ENCODE results near the gene EZH1. TPM values are rescaled to one million over a fixed set of nuclear protein-coding genes. Genes with fewer than 3 reads are reported as not detected.

The EZH1 gene
- total RNA-seq, 4 donors from 2014 or later = 33.2 to 105 (median 51.0) TPM

GRCh38 chr17:42684929-42685556 lies 59.8 kb downstream of the EZH1 start:
- Histone ChIP-seq H3K27me3 (peaks cover 3% of the 10 kb centered on the region), H3K9me3 (no peaks in the 10 kb centered on the region), H3K36me3 (peaks cover 11% of the 10 kb centered on the region), H3K27ac (no peak overlapping the region), H3K4me3 (no peak overlapping the region), H3K4me1 (peaks cover 38% of the 10 kb centered on the region)
- no peak for DNase-seq (ENCODE audit: low spot score in 2 of 2)
- WGBS = 89% methylated on average over 50 of the region's 50 CpGs
- TF ChIP-seq, protein P1, sequence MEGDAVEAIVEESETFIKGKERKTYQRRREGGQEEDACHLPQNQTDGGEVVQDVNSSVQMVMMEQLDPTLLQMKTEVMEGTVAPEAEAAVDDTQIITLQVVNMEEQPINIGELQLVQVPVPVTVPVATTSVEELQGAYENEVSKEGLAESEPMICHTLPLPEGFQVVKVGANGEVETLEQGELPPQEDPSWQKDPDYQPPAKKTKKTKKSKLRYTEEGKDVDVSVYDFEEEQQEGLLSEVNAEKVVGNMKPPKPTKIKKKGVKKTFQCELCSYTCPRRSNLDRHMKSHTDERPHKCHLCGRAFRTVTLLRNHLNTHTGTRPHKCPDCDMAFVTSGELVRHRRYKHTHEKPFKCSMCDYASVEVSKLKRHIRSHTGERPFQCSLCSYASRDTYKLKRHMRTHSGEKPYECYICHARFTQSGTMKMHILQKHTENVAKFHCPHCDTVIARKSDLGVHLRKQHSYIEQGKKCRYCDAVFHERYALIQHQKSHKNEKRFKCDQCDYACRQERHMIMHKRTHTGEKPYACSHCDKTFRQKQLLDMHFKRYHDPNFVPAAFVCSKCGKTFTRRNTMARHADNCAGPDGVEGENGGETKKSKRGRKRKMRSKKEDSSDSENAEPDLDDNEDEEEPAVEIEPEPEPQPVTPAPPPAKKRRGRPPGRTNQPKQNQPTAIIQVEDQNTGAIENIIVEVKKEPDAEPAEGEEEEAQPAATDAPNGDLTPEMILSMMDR (IDR thresholded peaks at IDR 0.05) = no peak
- TF ChIP-seq POLR2AphosphoS5 (IDR thresholded peaks at IDR 0.05) = no peak
- no peak for TF ChIP-seq POLR2A (IDR thresholded peaks at IDR 0.05)
- no peak for TF ChIP-seq EP300 (IDR thresholded peaks at IDR 0.05)

DNA sequence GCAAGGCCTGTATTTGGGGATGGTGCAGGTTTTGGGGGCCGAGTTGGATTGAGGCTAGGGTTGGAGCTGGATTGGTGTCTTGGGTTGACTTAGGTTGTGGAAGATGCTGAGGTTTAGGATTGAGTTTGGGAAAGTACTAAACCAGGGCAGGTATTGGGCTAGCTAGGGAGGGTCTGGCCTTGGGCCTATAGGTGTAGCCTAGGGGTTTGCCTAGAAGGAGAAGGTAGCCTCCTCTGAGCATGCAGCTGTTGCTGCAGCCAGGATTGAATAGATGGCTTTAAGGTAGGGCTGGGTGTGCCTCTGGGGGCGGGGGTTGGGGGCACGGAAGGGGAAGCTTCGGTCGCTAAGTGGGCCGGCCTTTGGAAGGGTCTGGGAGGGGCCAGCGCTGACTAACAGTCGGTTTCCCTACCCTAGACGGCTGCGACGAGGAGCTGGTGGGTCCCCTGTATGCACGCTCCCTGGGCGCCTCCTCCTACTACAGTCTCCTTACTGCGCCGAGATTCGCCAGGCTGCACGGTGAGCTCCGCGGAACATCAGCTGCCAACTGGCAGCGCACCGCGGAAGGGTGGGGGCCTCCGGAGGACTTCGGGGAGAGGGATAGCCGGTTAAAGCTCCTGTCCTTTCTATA lies 61.3 kb downstream of the EZH1 start:
- no peak for TF ChIP-seq EP300 (IDR thresholded peaks at IDR 0.05)
- TF ChIP-seq, protein P1 (IDR thresholded peaks at IDR 0.05) = no peak
- TF ChIP-seq POLR2AphosphoS5 (IDR thresholded peaks at IDR 0.05) = no peak
- TF ChIP-seq POLR2A (IDR thresholded peaks at IDR 0.05) = no peak

DNA sequence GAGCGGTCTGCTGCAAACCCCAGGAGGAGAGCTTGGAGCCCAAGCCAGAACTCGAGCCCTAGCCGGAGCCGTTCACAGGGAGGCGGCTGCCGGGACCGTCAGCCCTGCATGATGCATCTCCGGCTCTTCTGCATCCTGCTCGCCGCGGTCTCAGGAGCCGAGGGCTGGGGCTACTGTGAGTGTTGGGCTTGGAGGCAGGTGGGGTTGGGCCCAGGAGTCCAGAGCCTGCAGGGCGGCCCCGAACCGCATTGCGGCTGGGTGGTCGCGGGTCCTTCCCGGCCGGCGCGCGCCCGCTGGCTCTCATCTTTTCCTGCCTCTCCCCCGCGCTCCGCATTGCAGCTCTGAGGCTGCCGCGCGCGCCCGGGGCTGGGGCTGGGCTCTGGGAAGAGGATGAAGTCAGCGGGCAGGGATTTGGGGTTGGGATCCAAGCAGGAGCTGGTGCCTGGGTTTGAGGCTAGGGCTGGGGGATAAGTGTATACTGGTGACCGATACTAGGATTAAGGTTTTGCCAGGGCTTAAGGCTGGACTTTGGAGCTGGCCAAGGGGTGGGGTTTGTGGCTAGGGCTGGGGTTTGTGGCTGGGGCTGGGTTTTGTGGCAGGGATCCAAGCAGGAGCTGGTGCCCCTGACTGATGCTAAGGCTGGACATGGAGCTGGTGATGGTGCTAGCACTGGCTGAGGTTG lies 62.0 kb downstream of the EZH1 start:
- Histone ChIP-seq H3K27me3 (peaks cover 3% of the 10 kb centered on the region), H3K27ac (peak overlapping the region; percentile 31), H3K4me3 (peak overlapping the region; percentile 49), H3K4me1 (peaks cover 57% of the 10 kb centered on the region), H3K36me3 (peaks cover 9% of the 10 kb centered on the region), H3K9me3 (no peaks in the 10 kb centered on the region)
- no peak for DNase-seq (ENCODE audit: low spot score in 2 of 2)
- TF ChIP-seq POLR2AphosphoS5 (IDR thresholded peaks at IDR 0.05) (peak in 1 of 3 donors; percentile 21), EP300 (IDR thresholded peaks at IDR 0.05) (no peak)
- 2% methylated on average over 12 of the region's 34 CpGs for WGBS

More for the DNA sequence above, 61.3 kb downstream of the EZH1 start:
- H3K27me3 ChIP-seq = peaks cover 3% of the 10 kb centered on the region
- H3K4me3 ChIP-seq = peak overlapping the region; percentile 49
- peaks cover 10% of the 10 kb centered on the region for H3K36me3 ChIP-seq
- H3K27ac ChIP-seq = no peak overlapping the region
- H3K4me1 ChIP-seq = peaks cover 53% of the 10 kb centered on the region
- 9% methylated on average over 6 of the region's 25 CpGs for WGBS
- no peaks in the 10 kb centered on the region for H3K9me3 ChIP-seq
- DNase-seq (ENCODE audit: low spot score in 2 of 2) = no peak

GRCh38 chr17:42681976-42682721 lies 62.7 kb downstream of the EZH1 start, which contains the start of gene CNTNAP1:
CNTNAP1 (plus strand) TSS chr17:42682531; CDS start chr17:42682830, 299 bp downstream.
- peaks cover 65% of the 10 kb centered on the region for H3K4me1 ChIP-seq
- DNase-seq (ENCODE audit: low spot score in 2 of 2) = no peak
- no peak for TF ChIP-seq POLR2A (IDR thresholded peaks at IDR 0.05)
- H3K9me3 ChIP-seq = no peaks in the 10 kb centered on the region
- peaks cover 3% of the 10 kb centered on the region for H3K27me3 ChIP-seq
- WGBS = 10% methylated on average over 22 of the region's 22 CpGs
- H3K4me3 ChIP-seq = peak within 1 kb of the TSS; percentile 49
- H3K36me3 ChIP-seq = peaks cover 2% of the 10 kb centered on the region
- peak within 1 kb of the TSS; percentile 31 for H3K27ac ChIP-seq

GRCh38 chr17:42680331-42680808 lies 64.5 kb downstream of the EZH1 start:
- TF ChIP-seq POLR2AphosphoS5 (IDR thresholded peaks at IDR 0.05) = no peak
- no peak for TF ChIP-seq EP300 (IDR thresholded peaks at IDR 0.05)
- TF ChIP-seq, protein P1 (IDR thresholded peaks at IDR 0.05) = no peak
- H3K9me3 ChIP-seq = no peaks in the 10 kb centered on the region
- WGBS = 66% methylated on average over 12 of the region's 20 CpGs
- H3K4me1 ChIP-seq = peaks cover 69% of the 10 kb centered on the region
- H3K36me3 ChIP-seq = no peaks in the 10 kb centered on the region
- peaks cover 3% of the 10 kb centered on the region for H3K27me3 ChIP-seq
- no peak for DNase-seq (ENCODE audit: low spot score in 2 of 2)
- peak overlapping the region; percentile 84 for H3K4me3 ChIP-seq
- peak overlapping the region; percentile 96 for H3K27ac ChIP-seq

Measured in suprapubic skin (tissue), 4 donors.